GM12891 (cell line): ENCODE measurements around the gene PIK3R1.

Experiments used
- POLR2AphosphoS5 ChIP-seq: IDR thresholded peaks from 2 replicates; pipeline ENCODE4 v1.6.1; 2011; ENCODE audit warnings: low read depth, low read length, control low read depth
- TAF1 ChIP-seq: IDR thresholded peaks from 2 replicates; pipeline ENCODE4 v1.6.1; 2011; ENCODE audit warnings: low read depth, low read length, control low read depth

- TF ChIP-seq POLR2AphosphoS5 (no peak), TAF1 (no peak)
Measured at GRCh38 chr5:68245319-68245718, 29.8 kb downstream of the PIK3R1 start.
